Hepatocyte (in vitro differentiated cells): ENCODE results near the gene TBL3.
A peak's percentile ranks its signal among the peaks of the same experiment; 100 is the strongest.

ENCODE experiments used
- EZH2 ChIP-seq: fragments of 200-600 bp; sonication (generic); IDR thresholded peaks from 2 replicates; pipeline ENCODE4 v1.6.1; 2016; ENCODE audit warnings: antibody characterized with exemption, mild to moderate bottlenecking, borderline replicate concordance
- TF ChIP-seq, protein P1 (sequence below): fragments of 200-600 bp; sonication (generic); IDR thresholded peaks from 2 replicates; pipeline ENCODE4 v1.5.1; 2016; ENCODE audit warnings: antibody characterized with exemption, mild to moderate bottlenecking; ENCODE audit not compliant: poor library complexity

GRCh38 chr16:1941162-1942046 is 30.4 kb upstream of the TBL3 start:
- TF ChIP-seq, protein P1, sequence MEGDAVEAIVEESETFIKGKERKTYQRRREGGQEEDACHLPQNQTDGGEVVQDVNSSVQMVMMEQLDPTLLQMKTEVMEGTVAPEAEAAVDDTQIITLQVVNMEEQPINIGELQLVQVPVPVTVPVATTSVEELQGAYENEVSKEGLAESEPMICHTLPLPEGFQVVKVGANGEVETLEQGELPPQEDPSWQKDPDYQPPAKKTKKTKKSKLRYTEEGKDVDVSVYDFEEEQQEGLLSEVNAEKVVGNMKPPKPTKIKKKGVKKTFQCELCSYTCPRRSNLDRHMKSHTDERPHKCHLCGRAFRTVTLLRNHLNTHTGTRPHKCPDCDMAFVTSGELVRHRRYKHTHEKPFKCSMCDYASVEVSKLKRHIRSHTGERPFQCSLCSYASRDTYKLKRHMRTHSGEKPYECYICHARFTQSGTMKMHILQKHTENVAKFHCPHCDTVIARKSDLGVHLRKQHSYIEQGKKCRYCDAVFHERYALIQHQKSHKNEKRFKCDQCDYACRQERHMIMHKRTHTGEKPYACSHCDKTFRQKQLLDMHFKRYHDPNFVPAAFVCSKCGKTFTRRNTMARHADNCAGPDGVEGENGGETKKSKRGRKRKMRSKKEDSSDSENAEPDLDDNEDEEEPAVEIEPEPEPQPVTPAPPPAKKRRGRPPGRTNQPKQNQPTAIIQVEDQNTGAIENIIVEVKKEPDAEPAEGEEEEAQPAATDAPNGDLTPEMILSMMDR, result peak; percentile 10
- no peak for TF ChIP-seq EZH2
